IMR-90 (cell line): ENCODE measurements around the gene ITM2C. TPM values are rescaled to one million over a fixed set of nuclear protein-coding genes. Genes with fewer than 3 reads are reported as not detected.

Source experiments
- ATAC-seq: fragments of 200-7000 bp; cut with Tn5 transposase; 2 replicates; pipeline ENCODE4 v1.9.1; 2020; ENCODE audit warnings: low read depth, mild to moderate bottlenecking, moderate library complexity
- BruUV-seq: library from RNA; stranded (reverse); fragments of 400-500 nt; replicated peaks from 2 replicates; lab custom pipeline; 2021; lab: Mats Ljungman, UMichigan
- CTCF ChIA-PET: fragments of 300-600 bp; formaldehyde crosslinking; extraction: SDS; loops from one replicate; lab custom pipeline; 2021; ENCODE audit warnings: antibody characterized with exemption; lab: Yijun Ruan, JAX
- POLR2A ChIA-PET: fragments of 300-600 bp; sonication (Branson Sonifier 250); formaldehyde crosslinking; loops from one replicate; lab custom pipeline; 2022; ENCODE audit warnings: antibody characterized with exemption; ENCODE audit not compliant: unreplicated experiment; lab: Charles Lee
- DNase-seq: peaks from one replicate; pipeline ENCODE4 v3.0.0; 2013
- H2AFZ ChIP-seq: replicated peaks from 2 replicates; pipeline ENCODE3; 2013; ENCODE audit warnings: low read length, mild to moderate bottlenecking; ENCODE audit not compliant: poor library complexity
- H2AK5ac ChIP-seq: 2 replicates; pipeline ENCODE4 v1.6.1; 2013; ENCODE audit warnings: low read depth, low read length, inconsistent platforms
- H2AK9ac ChIP-seq: replicated peaks from 2 replicates; pipeline ENCODE3; 2013; ENCODE audit warnings: mild to moderate bottlenecking, low read depth, low read length, moderate library complexity; ENCODE audit not compliant: poor library complexity
- H2BK120ac ChIP-seq: 2 replicates; pipeline ENCODE4 v1.6.1; 2013; ENCODE audit warnings: low read depth, low read length, inconsistent platforms
- H2BK15ac ChIP-seq: 3 replicates; pipeline ENCODE4 v1.6.1; 2013; ENCODE audit warnings: low read depth, low read length, inconsistent platforms
- H2BK20ac ChIP-seq: 2 replicates; pipeline ENCODE4 v1.6.1; 2013; ENCODE audit warnings: low read depth, mild to moderate bottlenecking, inconsistent platforms, low read length, moderate library complexity
- H2BK5ac ChIP-seq: 2 replicates; pipeline ENCODE4 v1.6.1; 2013; ENCODE audit warnings: mild to moderate bottlenecking, low read depth, low read length, inconsistent platforms; ENCODE audit not compliant: poor library complexity, severe bottlenecking
- H3K14ac ChIP-seq: replicated peaks from 2 replicates; pipeline ENCODE4 v1.6.1; 2013; ENCODE audit warnings: low read depth, low read length, inconsistent platforms
- H3K18ac ChIP-seq: 2 replicates; pipeline ENCODE4 v1.6.1; 2013; ENCODE audit warnings: low read depth, low read length, control low read depth
- H3K23ac ChIP-seq: 2 replicates; pipeline ENCODE4 v1.6.1; 2013; ENCODE audit warnings: low read depth, low read length, inconsistent platforms
- H3K27ac ChIP-seq: 2 replicates; pipeline ENCODE4 v1.5.1; 2013; ENCODE audit warnings: mild to moderate bottlenecking, control low read depth, low read length; ENCODE audit not compliant: insufficient read depth
- H3K27me3 ChIP-seq: 2 replicates; pipeline ENCODE4 v1.6.1; 2013; ENCODE audit warnings: low read length; ENCODE audit not compliant: control insufficient read depth, insufficient read depth
- H3K36me3 ChIP-seq: 2 replicates; pipeline ENCODE4 v1.6.1; 2013; ENCODE audit warnings: low read length, mixed read lengths; ENCODE audit not compliant: control insufficient read depth, insufficient read depth
- H3K4ac ChIP-seq: 2 replicates; pipeline ENCODE4 v1.6.1; 2013; ENCODE audit warnings: low read depth, low read length, inconsistent platforms
- H3K4me1 ChIP-seq: 2 replicates; pipeline ENCODE4 v1.6.1; 2013; ENCODE audit warnings: low read length, mixed read lengths; ENCODE audit not compliant: control insufficient read depth, insufficient read depth
- H3K4me2 ChIP-seq: 2 replicates; pipeline ENCODE4 v1.6.1; 2013; ENCODE audit warnings: low read depth, mild to moderate bottlenecking, control low read depth, low read length, moderate library complexity
- H3K4me3 ChIP-seq: 2 replicates; pipeline ENCODE4 v1.5.1; 2013; ENCODE audit warnings: low read depth, mild to moderate bottlenecking, control low read depth, low read length, moderate library complexity; ENCODE audit not compliant: insufficient read depth
- H3K56ac ChIP-seq: 2 replicates; pipeline ENCODE4 v1.6.1; 2013; ENCODE audit warnings: low read length, inconsistent platforms; ENCODE audit not compliant: insufficient read depth; ENCODE audit errors: extremely low read depth
- H3K79me1 ChIP-seq, 2 experiments: 2 replicates each; pipeline ENCODE4 v1.6.1; 2013; ENCODE audit warnings: low read length in 2 of 2, inconsistent platforms in 1 of 2, low read depth in 1 of 2
- H3K9ac ChIP-seq: 2 replicates; pipeline ENCODE4 v1.6.1; 2013; ENCODE audit warnings: low read depth, low read length, control low read depth
- H3K9me1 ChIP-seq: 2 replicates; pipeline ENCODE4 v1.6.1; 2013; ENCODE audit warnings: low read length, inconsistent platforms; ENCODE audit not compliant: insufficient read depth
- H3K9me3 ChIP-seq: 2 replicates; pipeline ENCODE4 v1.6.1; 2013; ENCODE audit warnings: low read length; ENCODE audit not compliant: control insufficient read depth, insufficient read depth
- H4K20me1 ChIP-seq: 2 replicates; pipeline ENCODE4 v1.6.1; 2013; ENCODE audit warnings: low read length, inconsistent platforms; ENCODE audit not compliant: insufficient read depth
- H4K5ac ChIP-seq: 2 replicates; pipeline ENCODE4 v1.6.1; 2013; ENCODE audit warnings: mild to moderate bottlenecking, low read depth, low read length, control low read depth
- H4K8ac ChIP-seq, 2 experiments: 2 replicates each; pipeline ENCODE4 v1.6.1; 2013; ENCODE audit warnings: low read depth in 2 of 2, low read length in 2 of 2, control low read depth in 1 of 2, inconsistent platforms in 1 of 2
- H4K91ac ChIP-seq: 2 replicates; pipeline ENCODE4 v1.6.1; 2013; ENCODE audit warnings: low read depth, low read length, inconsistent platforms; ENCODE audit not compliant: insufficient read depth
- FOS ChIP-seq: fragments of 150-350 bp; IDR thresholded peaks from 2 replicates; pipeline ENCODE4 v1.6.1; 2016; ENCODE audit warnings: low read depth, low read length
- RAD21 ChIP-seq: IDR thresholded peaks from 2 replicates; pipeline ENCODE4 v1.6.1; 2012; ENCODE audit warnings: low read length, improper control_type of control experiment
- RCOR1 ChIP-seq: IDR thresholded peaks from 2 replicates; pipeline ENCODE4 v1.6.1; 2012; ENCODE audit warnings: mild to moderate bottlenecking, low read length, improper control_type of control experiment; ENCODE audit not compliant: insufficient replicate concordance
- SMC3 ChIP-seq: fragments of 150-350 bp; IDR thresholded peaks from 2 replicates; pipeline ENCODE4 v1.6.1; 2016; ENCODE audit warnings: low read depth, mild to moderate bottlenecking, antibody characterized with exemption, low read length, moderate library complexity
- WGBS, 2 experiments: methylation state at CpG; one replicate each; pipeline versions ENCODE4 v1.1.5 to v1.1.7; 2013; ENCODE audit warnings: missing lambda C conversion rate in 2 of 2; ENCODE audit not compliant: insufficient read length in 1 of 2; ENCODE audit errors: extremely low coverage in 2 of 2; 5-methylcytosine and 5-hydroxymethylcytosine counted together
- dilution Hi-C: fragments of 300-500 bp; cut with HindIII; formaldehyde crosslinking; loops from one replicate; pipeline ENCODE4 v1.14.3; 2018; ENCODE audit warnings: low sequenced_read_pairs; ENCODE audit not compliant: unreplicated experiment
- in situ Hi-C: fragments of 300-500 bp; cut with MboI; formaldehyde crosslinking; loops from 3 replicates; pipeline ENCODE4 v1.14.3; 2019; ENCODE audit warnings: low sequenced_read_pairs, inconsistent platforms, mixed read lengths
- intact Hi-C: fragments of 100-400 bp; cut with micrococcal nuclease; formaldehyde crosslinking; loops from 2 replicates; pipeline ENCODE4 v1.10.0; 2022
- polyA plus RNA-seq, 3 experiments: library from polyadenylated mRNA; depleted of rRNA; stranded (reverse); fragments of >200 nt; gene quantifications; 2 replicates each; pipeline ENCODE4 v1.2.3, GENCODE V29; 2012; ENCODE audit warnings: low replicate concordance in 1 of 3
- total RNA-seq: library from RNA; depleted of rRNA; stranded (reverse); fragments of >200 nt; gene quantifications from 2 replicates; pipeline ENCODE4 v1.2.3, GENCODE V29; 2012
- TF ChIP-seq, protein P1 (sequence below): conservative IDR thresholded peaks from 2 replicates; pipeline ENCODE4 v1.5.1; 2012; ENCODE audit warnings: mild to moderate bottlenecking, low read depth, low read length, improper control_type of control experiment

Gene ITM2C
- total and polyA plus RNA-seq, 2 of the 4 experiments (the other 2 are of a cell fraction): 46.8 to 274 TPM

GRCh38 chr2:230847883-230848388 is 16.8 kb upstream of the ITM2C start:
- no peak overlapping the region for H2BK20ac ChIP-seq
- peak overlapping the region in 1 of 2 experiments; percentile 61; a peak in 1 of 4 replicates for H4K8ac ChIP-seq
- no peaks in the 10 kb centered on the region for H3K9me1 ChIP-seq
- no peak overlapping the region for H2AK5ac ChIP-seq
- H3K4me2 ChIP-seq: peak overlapping the region; percentile 65
- no peak overlapping the region for H3K4me3 ChIP-seq
- in situ Hi-C loops: no loop called here
- peak; percentile 100 for ATAC-seq
- no peak overlapping the region for H4K91ac ChIP-seq
- no peaks in the 10 kb centered on the region for H4K20me1 ChIP-seq
- 5% methylated on average over 4 of the region's 32 CpGs; no CpG with 5 or more reads in 1 of the 2 experiments for WGBS, 2 experiments
- no peak overlapping the region for H3K56ac ChIP-seq
- no peaks in the 10 kb centered on the region for H3K36me3 ChIP-seq
- no peak overlapping the region for H3K27ac ChIP-seq
- no peak overlapping the region for H3K23ac ChIP-seq
- intact Hi-C loops: no loop called here
- H2BK5ac ChIP-seq: no peak overlapping the region
- H2BK120ac ChIP-seq: no peak overlapping the region
- peak overlapping the region; percentile 90 for H2AFZ ChIP-seq
- dilution Hi-C loops: no loop called here
- no peak overlapping the region for H4K5ac ChIP-seq
- no peaks in the 10 kb centered on the region for H3K79me1 ChIP-seq
- ChIA-PET CTCF (interaction anchor here (0.8 to 1.4 kb wide), 4 partner anchors 9 to 144 kb away, joined by 3 to 6 read pairs (median 3); partner anchors contain the start of gene ITM2C), POLR2A (interaction anchor here (0.7 kb wide), 1 partner anchor 25 kb away, joined by 10 read pairs; no protein-coding TSS in a partner anchor)
- no peak overlapping the region; the same call in 1 of the 2 replicates for H3K18ac ChIP-seq
- H3K14ac ChIP-seq: no peak overlapping the region
- H3K27me3 ChIP-seq: peaks cover 13% of the 10 kb centered on the region
- peak overlapping the region; percentile 5 for H2AK9ac ChIP-seq
- DNase-seq: peak; percentile 77
- H2BK15ac ChIP-seq: no peak overlapping the region
- peak; percentile 38; the same call in 1 of the 2 replicates for TF ChIP-seq FOS
- TF ChIP-seq, protein P1, sequence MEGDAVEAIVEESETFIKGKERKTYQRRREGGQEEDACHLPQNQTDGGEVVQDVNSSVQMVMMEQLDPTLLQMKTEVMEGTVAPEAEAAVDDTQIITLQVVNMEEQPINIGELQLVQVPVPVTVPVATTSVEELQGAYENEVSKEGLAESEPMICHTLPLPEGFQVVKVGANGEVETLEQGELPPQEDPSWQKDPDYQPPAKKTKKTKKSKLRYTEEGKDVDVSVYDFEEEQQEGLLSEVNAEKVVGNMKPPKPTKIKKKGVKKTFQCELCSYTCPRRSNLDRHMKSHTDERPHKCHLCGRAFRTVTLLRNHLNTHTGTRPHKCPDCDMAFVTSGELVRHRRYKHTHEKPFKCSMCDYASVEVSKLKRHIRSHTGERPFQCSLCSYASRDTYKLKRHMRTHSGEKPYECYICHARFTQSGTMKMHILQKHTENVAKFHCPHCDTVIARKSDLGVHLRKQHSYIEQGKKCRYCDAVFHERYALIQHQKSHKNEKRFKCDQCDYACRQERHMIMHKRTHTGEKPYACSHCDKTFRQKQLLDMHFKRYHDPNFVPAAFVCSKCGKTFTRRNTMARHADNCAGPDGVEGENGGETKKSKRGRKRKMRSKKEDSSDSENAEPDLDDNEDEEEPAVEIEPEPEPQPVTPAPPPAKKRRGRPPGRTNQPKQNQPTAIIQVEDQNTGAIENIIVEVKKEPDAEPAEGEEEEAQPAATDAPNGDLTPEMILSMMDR: peak; percentile 85
- TF ChIP-seq RAD21: peak; percentile 55
- TF ChIP-seq SMC3: peak; percentile 63
- TF ChIP-seq RCOR1: no peak
- H3K9me3 ChIP-seq: no peaks in the 10 kb centered on the region; the same call in 1 of the 2 replicates
- no TSS peak for BruUV-seq
- H3K9ac ChIP-seq: no peak overlapping the region
- no peaks in the 10 kb centered on the region for H3K4me1 ChIP-seq
- no peak overlapping the region for H3K4ac ChIP-seq
